ENCODE results near the gene RPL4. TPM values are rescaled to one million over a fixed set of nuclear protein-coding genes. Genes with fewer than 3 reads are reported as not detected.

The RPL4 gene
- 3,840 and 3,866 TPM in 2 replicates for total RNA-seq

DNA sequence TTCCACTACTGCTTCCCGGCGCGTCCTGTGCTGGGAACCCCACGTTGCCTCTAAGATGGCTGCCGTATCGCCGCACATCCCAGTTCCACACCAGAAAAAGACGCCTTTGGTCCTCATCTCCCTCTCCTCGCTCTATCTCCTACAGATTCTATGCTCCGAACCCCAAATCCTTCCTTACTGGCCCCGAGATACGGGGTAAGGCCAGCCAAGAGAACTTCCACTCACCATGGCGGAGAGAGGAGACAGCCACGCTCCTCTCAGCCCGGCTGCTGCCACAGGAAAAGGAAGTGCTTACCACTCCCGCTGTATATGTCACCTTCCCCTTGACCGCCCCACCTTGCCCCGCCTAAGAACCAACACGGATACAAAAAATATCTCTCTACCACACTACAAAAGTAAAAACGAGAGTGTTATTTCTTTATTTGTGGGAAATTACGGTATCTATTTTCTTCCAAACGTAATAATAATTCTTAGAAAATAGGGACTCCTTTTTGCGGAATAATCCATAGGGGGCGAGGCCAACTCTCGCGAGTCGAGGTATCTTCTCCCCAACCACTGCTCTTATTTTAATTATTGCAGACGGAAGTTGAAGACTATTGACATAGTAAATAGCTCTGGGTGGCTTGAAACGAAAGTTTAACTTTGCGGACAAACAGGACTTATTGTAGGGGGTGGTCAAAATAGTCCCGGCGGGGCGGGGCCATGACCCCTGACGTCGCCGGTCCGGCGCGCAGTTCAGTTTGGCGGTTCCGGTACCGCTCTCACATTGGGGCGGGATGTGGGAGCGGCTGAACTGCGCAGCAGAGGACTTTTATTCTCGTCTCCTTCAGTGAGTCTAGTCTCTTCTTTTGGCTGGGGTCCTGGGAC is at the start of gene RPL4, which contains the start of gene ZWILCH:
Gene RPL4, minus strand, starts transcription at position 293 of the 867 bp plus-strand sequence. Its CDS starts 65 bp downstream, at position 228.
Gene ZWILCH, plus strand, starts transcription at position 764 of the 867 bp plus-strand sequence. Its CDS starts 13 bp downstream, at position 777.

DNA sequence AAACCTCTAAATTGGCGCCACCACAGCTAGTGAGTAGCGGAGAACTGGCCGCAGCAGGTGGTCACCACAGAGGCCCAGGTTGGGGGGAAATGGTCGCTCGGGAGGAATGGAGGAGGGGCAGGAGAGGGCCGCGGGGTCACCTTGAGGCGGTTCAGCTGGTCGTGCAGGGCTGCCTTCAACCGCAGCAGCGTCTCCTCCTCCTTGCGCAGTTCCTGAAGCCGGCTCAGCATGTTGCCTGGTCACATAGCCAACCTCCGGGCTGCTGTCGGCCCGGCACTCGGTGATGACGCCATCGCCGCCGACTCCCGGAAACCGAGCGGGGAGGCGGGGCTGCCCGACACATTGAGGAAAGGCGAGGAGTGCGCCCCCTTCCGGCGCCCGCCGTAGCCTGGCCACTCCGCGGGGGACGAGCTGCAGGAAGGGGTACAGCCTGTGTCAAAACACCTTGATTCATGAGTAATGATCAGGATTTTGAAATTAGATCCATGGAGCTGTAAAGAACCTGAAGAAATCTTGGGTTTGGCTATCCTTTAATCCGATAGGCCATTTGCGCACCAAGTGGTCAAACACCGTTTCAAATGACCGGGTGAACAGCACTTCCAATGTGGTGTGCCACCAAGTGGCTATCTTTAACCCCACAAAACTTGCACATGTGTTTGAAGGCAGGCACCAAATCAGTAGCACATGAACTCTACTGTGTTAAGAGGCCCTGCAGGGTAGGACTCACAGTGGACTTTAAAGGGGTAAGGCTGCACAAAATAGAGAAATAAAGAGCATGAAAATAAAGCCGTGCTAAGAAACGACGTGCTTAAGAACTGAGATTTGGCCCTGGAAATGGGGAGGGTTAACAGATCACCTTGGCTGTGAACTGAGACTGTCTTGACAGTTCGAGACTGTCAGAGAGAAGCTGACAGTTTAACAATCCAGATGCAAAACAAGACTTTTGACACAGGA is 6.9 kb downstream of the RPL4 start, which contains the start of gene SNAPC5:
Gene SNAPC5, minus strand, starts transcription at position 261 of the 954 bp plus-strand sequence. Its CDS starts 31 bp downstream, at position 230.

Small RNA genes lying within 50 kb of the gene (small RNA-seq; reads per million reads assigned to genes)
- not detected for gene MIR4512
- gene RF01159, result not detected
- not detected for gene SNORD16
- gene SNORD18A, result not detected
- not detected for gene SNORD18B
- not detected for gene SNORD18C

Other genes starting within 250 kb of the RPL4 start
- gene DIS3L, start 211.3 kb downstream of the RPL4 start, total RNA-seq, result 18.6 and 27.3 TPM in 2 replicates
- gene TIPIN, start 148.2 kb downstream of the RPL4 start, total RNA-seq, result 8.8 and 13.1 TPM in 2 replicates
- gene MAP2K1, start 117.9 kb downstream of the RPL4 start, total RNA-seq, result 40.4 and 41.5 TPM in 2 replicates
- 13.0 and 15.0 TPM in 2 replicates for gene SNAPC5, start 7.1 kb downstream of the RPL4 start, total RNA-seq
- 20.3 and 25.2 TPM in 2 replicates for gene ZWILCH, start 471 bp upstream of the RPL4 start, total RNA-seq
- gene LCTL, start 61.1 kb upstream of the RPL4 start, total RNA-seq, result not detected in 2 replicates
- 15.3 and 24.2 TPM in 2 replicates for gene SMAD6, start 197.4 kb upstream of the RPL4 start, total RNA-seq

All from vein endothelial cell (primary cell).